Measurements from ENCODE around the gene TRIML2. TPM values are rescaled to one million over a fixed set of nuclear protein-coding genes. Genes with fewer than 3 reads are reported as not detected.

The TRIML2 gene
- total and polyA plus RNA-seq, 8 donors, result not detected

GRCh38 chr4:188139141-188139540 is 29.7 kb upstream of the TRIML2 start, which contains the start of gene TRIML1:
TRIML1 (plus strand) TSS chr4:188139441; CDS start chr4:188139559, 118 bp downstream.
- TF ChIP-seq POLR2A (IDR thresholded peaks at IDR 0.05) (no peak), EP300 (IDR thresholded peaks at IDR 0.05) (no peak), POLR2AphosphoS5 (IDR thresholded peaks at IDR 0.05) (no peak)
- TF ChIP-seq, protein P1, sequence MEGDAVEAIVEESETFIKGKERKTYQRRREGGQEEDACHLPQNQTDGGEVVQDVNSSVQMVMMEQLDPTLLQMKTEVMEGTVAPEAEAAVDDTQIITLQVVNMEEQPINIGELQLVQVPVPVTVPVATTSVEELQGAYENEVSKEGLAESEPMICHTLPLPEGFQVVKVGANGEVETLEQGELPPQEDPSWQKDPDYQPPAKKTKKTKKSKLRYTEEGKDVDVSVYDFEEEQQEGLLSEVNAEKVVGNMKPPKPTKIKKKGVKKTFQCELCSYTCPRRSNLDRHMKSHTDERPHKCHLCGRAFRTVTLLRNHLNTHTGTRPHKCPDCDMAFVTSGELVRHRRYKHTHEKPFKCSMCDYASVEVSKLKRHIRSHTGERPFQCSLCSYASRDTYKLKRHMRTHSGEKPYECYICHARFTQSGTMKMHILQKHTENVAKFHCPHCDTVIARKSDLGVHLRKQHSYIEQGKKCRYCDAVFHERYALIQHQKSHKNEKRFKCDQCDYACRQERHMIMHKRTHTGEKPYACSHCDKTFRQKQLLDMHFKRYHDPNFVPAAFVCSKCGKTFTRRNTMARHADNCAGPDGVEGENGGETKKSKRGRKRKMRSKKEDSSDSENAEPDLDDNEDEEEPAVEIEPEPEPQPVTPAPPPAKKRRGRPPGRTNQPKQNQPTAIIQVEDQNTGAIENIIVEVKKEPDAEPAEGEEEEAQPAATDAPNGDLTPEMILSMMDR (IDR thresholded peaks at IDR 0.05), result no peak
- Histone ChIP-seq H3K27ac (no peak within 1 kb of the TSS), H3K9me3 (no peaks in the 10 kb centered on the region), H3K27me3 (no peaks in the 10 kb centered on the region), H3K4me1 (no peaks in the 10 kb centered on the region), H3K4me3 (no peak within 1 kb of the TSS), H3K36me3 (no peaks in the 10 kb centered on the region)
- no peak for DNase-seq
- WGBS, 5 donors, result 77 to 88% (median 84%) methylated on average over 3 of the region's 3 CpGs
- intact Hi-C loops (cut with DNase I; ENCODE audit: low total_unique reads), result no loop called here

DNA sequence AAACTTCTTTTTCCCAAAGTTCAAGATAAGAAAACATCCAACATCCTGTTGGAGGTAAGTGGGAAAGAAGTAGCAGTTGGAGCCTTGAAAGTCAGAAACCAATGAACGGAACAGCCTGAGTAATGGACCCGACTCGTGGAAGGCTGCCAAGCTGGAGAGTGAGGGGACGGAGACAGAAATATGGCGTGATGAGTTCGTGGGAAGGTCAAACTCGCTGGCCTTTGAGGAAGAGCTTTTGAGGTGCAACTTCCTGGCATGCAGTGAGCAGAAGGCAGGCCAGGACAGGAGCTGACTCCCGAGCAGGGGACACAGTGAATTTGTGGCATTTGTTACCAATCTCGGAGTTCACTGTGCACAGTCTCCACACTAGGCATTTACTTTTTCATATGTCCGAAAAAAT is 28.8 kb upstream of the TRIML2 start:
- 70 to 80% (median 79%) methylated on average over 10 of the region's 10 CpGs for WGBS, 5 donors
- no peaks in the 10 kb centered on the region for H3K4me1 ChIP-seq
- H3K27me3 ChIP-seq, result no peaks in the 10 kb centered on the region
- no peaks in the 10 kb centered on the region for H3K9me3 ChIP-seq
- H3K4me3 ChIP-seq, result no peak overlapping the region
- no peak for TF ChIP-seq EP300 (IDR thresholded peaks at IDR 0.05)
- TF ChIP-seq, protein P1 (IDR thresholded peaks at IDR 0.05), result no peak
- no peak for TF ChIP-seq POLR2A (IDR thresholded peaks at IDR 0.05)
- no peak for TF ChIP-seq POLR2AphosphoS5 (IDR thresholded peaks at IDR 0.05)
- no peak overlapping the region for H3K27ac ChIP-seq
- DNase-seq, result no peak
- H3K36me3 ChIP-seq, result no peaks in the 10 kb centered on the region
- intact Hi-C loops (cut with DNase I; ENCODE audit: low total_unique reads), result no loop called here

GRCh38 chr4:188132232-188132631 is 22.8 kb upstream of the TRIML2 start:
- no peak for DNase-seq
- 74 to 96% (median 94%) methylated on average over 5 of the region's 5 CpGs for WGBS, 5 donors

DNA sequence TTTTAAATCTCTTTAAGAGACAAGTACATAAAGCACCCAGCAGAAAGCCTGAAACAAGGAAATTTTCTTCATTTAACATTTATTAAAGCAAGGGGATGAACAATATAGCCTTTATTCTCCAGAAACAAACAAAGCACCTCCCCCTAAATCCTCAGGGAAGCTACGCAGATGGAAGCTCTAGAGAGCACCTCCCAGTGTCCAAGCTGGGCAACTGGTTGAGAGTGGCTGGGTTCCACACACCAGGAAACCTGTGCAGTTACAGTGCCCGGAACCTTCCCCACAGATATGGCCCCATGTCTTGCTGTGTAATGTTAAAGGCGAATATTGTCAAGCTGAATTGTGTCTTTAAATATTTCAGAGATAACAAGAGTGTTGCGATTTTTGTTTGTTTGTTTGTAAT is 21.0 kb upstream of the TRIML2 start:
- no peak for DNase-seq
- Histone ChIP-seq H3K27ac (no peak overlapping the region), H3K4me1 (no peaks in the 10 kb centered on the region), H3K27me3 (no peaks in the 10 kb centered on the region), H3K36me3 (no peaks in the 10 kb centered on the region), H3K9me3 (peaks cover 0 to 3% (median 0%) of the 10 kb centered on the region in 4 donors), H3K4me3 (no peak overlapping the region)
- 79 to 89% (median 84%) methylated on average over 4 of the region's 4 CpGs for WGBS, 5 donors
- intact Hi-C loops (cut with DNase I; ENCODE audit: low total_unique reads), result no loop called here
- TF ChIP-seq POLR2AphosphoS5 (IDR thresholded peaks at IDR 0.05), result no peak
- TF ChIP-seq POLR2A (IDR thresholded peaks at IDR 0.05), result no peak
- no peak for TF ChIP-seq EP300 (IDR thresholded peaks at IDR 0.05)
- TF ChIP-seq, protein P1 (IDR thresholded peaks at IDR 0.05), result no peak

More at GRCh38 chr4:188132232-188132631, 22.8 kb upstream of the TRIML2 start:
- H3K4me1 ChIP-seq, result no peaks in the 10 kb centered on the region
- no peak for TF ChIP-seq EP300 (IDR thresholded peaks at IDR 0.05)
- peaks cover 0 to 3% (median 0%) of the 10 kb centered on the region in 4 donors for H3K9me3 ChIP-seq
- H3K27ac ChIP-seq, result no peak overlapping the region
- no peaks in the 10 kb centered on the region for H3K27me3 ChIP-seq
- no peaks in the 10 kb centered on the region for H3K36me3 ChIP-seq
- intact Hi-C loops (cut with DNase I; ENCODE audit: low total_unique reads), result no loop called here
- no peak overlapping the region for H3K4me3 ChIP-seq

GRCh38 chr4:188127214-188127874 is 17.9 kb upstream of the TRIML2 start:
- no peak for TF ChIP-seq POLR2A (IDR thresholded peaks at IDR 0.05)
- TF ChIP-seq POLR2AphosphoS5 (IDR thresholded peaks at IDR 0.05), result no peak
- no peak for TF ChIP-seq EP300 (IDR thresholded peaks at IDR 0.05)
- TF ChIP-seq, protein P1 (IDR thresholded peaks at IDR 0.05), result no peak
- 59 to 76% (median 61%) methylated on average over 5 of the region's 5 CpGs for WGBS, 5 donors
- H3K4me3 ChIP-seq, result no peak overlapping the region
- intact Hi-C loops (cut with DNase I; ENCODE audit: low total_unique reads), result no loop called here
- no peak for DNase-seq
- no peaks in the 10 kb centered on the region for H3K27me3 ChIP-seq
- H3K9me3 ChIP-seq, result peaks cover 0 to 1% (median 0%) of the 10 kb centered on the region in 4 donors
- no peaks in the 10 kb centered on the region for H3K36me3 ChIP-seq
- H3K27ac ChIP-seq, result no peak overlapping the region
- H3K4me1 ChIP-seq, result no peaks in the 10 kb centered on the region
